HG02840 (cell line): Measurements from ENCODE around the gene RASGEF1C.

Source experiments
- ATAC-seq: cut with Tn5 transposase; IDR thresholded peaks from one replicate; pipeline ENCODE4 v1.9.1; 2021; ENCODE audit warnings: mild to moderate bottlenecking, moderate library complexity, moderate number of reproducible peaks; ENCODE audit not compliant: unreplicated experiment, low FRiP score

The RASGEF1C gene

GRCh38 chr5:180166176-180166575 is 42.8 kb downstream of the RASGEF1C start:
- ATAC-seq, result no peak

DNA sequence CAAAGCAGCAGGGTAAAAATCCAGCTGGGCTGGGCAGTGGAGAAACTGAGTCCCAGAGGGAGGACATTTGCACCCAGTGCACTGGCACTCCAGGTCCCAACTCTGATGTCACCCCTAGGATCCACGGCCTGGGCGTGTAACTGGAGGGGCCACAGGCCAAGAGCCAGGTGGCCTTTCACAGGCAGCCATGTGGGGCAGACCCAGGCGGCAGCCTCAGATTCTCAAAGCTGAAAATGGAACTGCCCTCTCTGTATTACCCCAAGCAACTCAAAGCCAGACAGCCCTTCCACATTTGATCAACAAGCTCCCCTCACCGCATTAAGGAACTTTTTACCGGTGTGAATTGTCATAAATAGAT is 46.7 kb downstream of the RASGEF1C start:
- ATAC-seq, result no peak

DNA sequence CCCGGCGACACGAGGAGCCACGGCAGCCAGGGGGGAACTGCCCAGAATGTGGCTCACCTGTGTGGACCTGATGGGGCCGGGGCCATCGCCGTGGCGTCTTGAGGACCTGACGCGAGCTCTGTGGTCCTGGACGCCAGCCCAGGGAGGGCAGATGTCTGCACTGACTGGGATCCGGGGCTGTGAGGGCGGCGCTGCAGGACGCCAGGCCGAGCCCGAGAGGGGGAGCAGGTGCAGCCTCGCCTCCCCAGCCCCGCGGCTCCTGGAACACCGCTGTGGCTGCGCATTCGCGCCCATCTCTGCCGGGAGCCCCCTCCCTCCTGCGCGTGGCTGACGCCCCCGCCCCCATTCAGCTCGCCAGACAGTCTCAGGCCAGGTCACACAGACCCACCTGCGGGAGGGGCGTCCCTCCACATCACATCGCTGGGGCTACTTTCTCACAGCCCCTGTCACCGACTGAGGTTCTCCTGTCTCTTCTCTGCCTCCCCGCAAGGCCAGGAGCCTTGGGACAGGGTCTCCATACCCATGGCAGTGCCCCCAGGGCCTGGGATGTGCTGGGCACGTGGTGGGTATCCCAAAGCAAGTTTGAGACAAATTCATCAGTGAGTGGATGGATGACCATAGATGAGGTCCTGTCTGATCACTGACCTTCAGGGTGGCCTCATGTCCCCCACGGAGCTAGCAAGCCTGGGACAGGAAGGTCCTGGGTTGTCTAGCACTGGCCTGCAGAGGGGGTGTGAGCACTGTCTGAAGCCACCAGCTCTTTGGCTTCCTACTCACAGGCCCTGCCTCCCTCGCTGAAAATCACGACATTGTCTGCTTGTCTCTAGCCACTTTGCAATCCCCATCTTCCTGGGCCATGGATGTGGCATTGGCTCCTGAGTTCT is 47.3 kb downstream of the RASGEF1C start:
- ATAC-seq, result no peak

DNA sequence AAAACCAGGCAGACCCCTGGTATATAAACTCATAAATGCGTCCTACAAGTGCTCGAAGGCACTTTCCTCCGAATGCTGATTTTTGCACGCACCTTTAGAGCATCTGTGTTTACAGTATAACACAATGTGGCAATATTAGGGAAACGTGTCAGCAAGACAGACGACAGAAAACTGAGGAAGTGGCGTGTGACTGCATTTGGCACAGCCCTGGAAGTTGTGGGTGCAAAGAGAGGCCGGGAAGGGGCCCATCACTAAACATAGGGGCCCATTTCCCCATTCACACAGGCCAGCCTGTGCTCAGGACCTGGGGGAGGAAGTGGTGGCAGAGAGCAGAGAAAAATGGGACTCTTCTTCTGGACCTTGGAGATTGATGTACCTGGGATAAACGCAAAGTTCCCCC is 48.2 kb downstream of the RASGEF1C start:
- ATAC-seq, result no peak

- ATAC-seq, result no peak
These were observed 48.8 kb downstream of the RASGEF1C start for GRCh38 chr5:180160215-180160614.

DNA sequence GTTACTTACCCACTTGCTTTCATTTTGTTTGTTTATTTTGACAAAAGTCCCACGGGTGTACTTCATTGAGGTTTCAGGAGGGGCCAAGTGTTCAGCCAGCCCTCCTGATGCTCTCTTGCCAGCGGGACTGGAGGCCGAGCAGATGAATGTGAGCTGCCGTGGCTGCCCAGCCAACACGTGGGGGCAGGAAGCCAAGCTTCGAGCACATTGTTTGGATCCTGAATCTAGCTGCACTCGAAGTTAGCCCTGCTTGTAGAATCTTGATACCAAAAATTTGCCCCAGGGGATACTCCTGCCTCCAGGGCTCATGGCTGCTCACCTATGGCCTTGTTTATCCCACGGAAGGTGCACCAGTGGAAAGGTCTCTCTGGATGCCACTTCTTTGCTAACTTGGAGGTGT is 49.3 kb downstream of the RASGEF1C start:
- ATAC-seq, result no peak

GRCh38 chr5:180157866-180158265 is 51.1 kb downstream of the RASGEF1C start:
- no peak for ATAC-seq

DNA sequence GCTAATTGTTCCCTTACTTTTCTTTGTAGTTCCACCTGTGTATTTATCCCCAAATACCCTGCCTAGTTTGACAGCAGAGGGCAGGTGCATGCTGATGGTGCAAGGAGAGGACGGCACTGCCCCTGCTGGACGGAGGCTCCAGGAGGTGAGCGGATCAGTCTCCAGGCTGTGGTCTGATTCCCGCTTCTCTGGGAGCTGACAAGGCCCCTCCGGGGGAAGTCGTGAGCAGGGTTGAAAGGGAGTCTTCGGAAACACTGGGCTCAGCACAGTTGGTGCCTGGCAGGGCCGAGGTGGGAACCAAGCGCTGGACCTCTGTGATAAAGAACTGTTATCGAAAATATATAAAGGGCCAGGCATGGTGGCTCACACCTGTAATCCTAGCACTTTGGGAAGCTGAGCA is 52.9 kb downstream of the RASGEF1C start:
- ATAC-seq, result no peak

GRCh38 chr5:180155365-180155926 is 53.6 kb downstream of the RASGEF1C start:
- no peak for ATAC-seq

DNA sequence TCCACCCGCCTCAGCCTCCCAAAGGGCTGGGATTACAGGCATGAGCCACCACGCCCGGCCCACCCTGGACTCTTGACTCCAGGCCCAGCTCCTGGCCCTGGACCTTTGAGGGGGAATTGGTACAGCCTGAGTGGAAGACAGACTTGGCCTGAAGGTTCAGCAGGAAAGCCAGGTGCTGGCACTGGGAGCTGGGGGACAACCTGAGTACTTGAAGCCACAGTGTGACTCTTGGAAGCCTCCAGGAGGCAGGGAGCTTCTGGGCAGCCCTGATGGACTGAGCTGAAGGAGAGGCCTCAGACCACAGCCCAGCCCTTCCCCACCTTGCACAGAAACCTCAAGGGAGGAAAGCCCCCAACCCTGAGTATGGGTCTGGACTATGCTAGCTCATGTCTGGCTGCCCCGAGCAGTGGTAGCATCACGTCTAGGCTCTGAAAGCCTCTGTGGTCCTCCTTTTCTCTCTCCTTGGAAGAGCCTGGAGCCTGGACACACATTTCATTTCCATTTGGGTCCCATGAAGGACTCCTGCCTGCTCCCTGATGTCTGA is 54.1 kb downstream of the RASGEF1C start:
- ATAC-seq, result no peak

- ATAC-seq, result no peak
These were observed 55.0 kb downstream of the RASGEF1C start for GRCh38 chr5:180153991-180154390.

- no peak for ATAC-seq
These were observed 55.9 kb downstream of the RASGEF1C start for GRCh38 chr5:180153099-180153498.

DNA sequence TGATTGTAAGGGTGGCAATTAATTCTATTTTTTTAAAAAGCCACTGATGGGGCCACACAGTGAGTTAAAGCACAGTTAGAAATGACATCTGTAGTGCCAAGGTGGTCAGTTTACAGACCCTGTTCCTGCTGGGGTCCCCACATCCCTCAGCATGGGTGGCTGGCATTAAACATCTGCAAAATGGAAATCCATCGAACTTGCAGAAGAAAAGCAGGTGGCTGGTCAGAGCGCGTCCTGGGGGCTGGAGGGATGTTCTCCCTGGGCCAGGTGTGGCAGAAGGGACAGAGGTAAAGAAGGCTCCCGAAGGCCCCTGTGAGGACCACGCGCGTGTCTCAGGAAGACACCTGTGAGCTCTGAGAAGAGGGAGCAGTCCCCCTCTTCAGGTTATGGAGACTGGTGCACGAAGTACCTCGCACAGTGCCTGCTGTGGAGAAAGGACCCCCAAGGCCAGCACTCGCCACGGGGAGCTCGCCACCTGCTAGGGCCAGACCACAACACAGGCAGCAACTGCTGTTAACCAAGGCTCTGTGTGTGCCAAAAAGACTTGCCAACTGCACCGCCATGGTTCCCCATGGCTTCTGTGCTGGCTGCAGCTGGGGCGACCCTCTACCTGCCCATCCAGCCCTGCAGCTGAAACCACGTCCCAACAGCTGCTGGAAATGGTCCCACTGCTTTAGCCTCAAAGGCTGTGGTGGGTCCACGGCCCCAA is 65.2 kb downstream of the RASGEF1C start:
- no peak for ATAC-seq

GRCh38 chr5:180142824-180143610 is 66.0 kb downstream of the RASGEF1C start:
- no peak for ATAC-seq

- no peak for ATAC-seq
These were observed 66.8 kb downstream of the RASGEF1C start for GRCh38 chr5:180142021-180142765.

- ATAC-seq, result no peak
These were observed 67.8 kb downstream of the RASGEF1C start for GRCh38 chr5:180141068-180141660.

GRCh38 chr5:180140571-180140970 is 68.4 kb downstream of the RASGEF1C start:
- ATAC-seq, result no peak

GRCh38 chr5:180140079-180140554 is 68.9 kb downstream of the RASGEF1C start:
- ATAC-seq, result no peak

DNA sequence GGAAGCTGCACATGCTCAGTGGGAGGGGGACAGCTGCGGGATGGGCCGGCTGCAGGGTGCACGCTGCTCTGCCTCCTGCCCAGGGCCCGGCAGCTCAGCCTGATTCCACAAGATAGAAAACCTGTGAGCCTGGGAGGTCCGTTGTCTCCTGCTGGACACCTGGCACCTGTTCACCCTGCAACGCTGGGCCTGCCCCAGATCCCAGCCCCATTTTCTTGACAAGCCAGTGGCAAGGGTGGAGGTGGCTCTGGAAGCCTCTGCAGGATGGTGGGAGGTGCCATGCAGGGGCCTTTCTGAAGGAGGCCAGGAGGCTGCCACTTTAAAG is 69.3 kb downstream of the RASGEF1C start:
- ATAC-seq, result no peak
